NCI-H2107 treated with DMSO at 0.1 percent for 48 hours (cell line): ENCODE data around the gene PRR36.

Experiments used
- DNase-seq: peaks from one replicate; lab custom pipeline; 2025; ENCODE audit not compliant: unreplicated experiment; lab: John Stamatoyannopoulos, UW

Gene PRR36

GRCh38 chr19:7820588-7820987 is 53.6 kb downstream of the PRR36 start:
- DNase-seq: no peak

- no peak for DNase-seq
These were observed 54.9 kb downstream of the PRR36 start for GRCh38 chr19:7819337-7819736.

- no peak for DNase-seq
These were observed 55.4 kb downstream of the PRR36 start for GRCh38 chr19:7818806-7819205.
